Measurements from ENCODE around the gene TRDMT1. TPM values are rescaled to one million over a fixed set of nuclear protein-coding genes. Genes with fewer than 3 reads are reported as not detected.

The TRDMT1 gene
- total RNA-seq, 4 donors from 2014 or later = 3.7 to 9.7 (median 7.9) TPM

DNA sequence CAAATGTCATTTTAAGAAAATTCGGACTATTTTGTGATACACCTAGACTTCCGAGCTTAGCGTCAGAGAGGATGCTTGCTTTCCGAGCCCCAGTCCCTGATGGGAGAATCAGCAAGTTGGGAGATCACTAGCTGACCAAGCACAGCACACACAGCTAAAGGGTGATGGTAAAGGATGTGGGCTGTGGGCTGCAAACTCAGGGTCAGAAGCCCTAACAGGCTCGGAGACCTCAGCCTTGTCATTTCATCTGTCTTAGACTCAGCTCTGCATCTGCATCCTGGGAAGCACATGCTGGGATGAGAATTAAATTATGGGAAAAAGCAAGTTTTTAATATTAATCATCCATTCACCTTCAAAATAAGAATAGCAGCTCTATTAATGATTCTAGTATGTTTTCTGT is 75.1 kb downstream of the TRDMT1 start:
- in situ Hi-C loops (cut with MboI; ENCODE audit: low pct_ligation_motif_present in 1 of 4, low pct_unique_long_range_greater_than_20kb in 1 of 4, low sequenced_read_pairs in 3 of 4) = no loop called here
- TF ChIP-seq POLR2A (IDR thresholded peaks at IDR 0.05) = no peak
- TF ChIP-seq POLR2AphosphoS5 (IDR thresholded peaks at IDR 0.05) = no peak
- no peak for TF ChIP-seq EP300 (IDR thresholded peaks at IDR 0.05; ENCODE audit: low read depth)
- TF ChIP-seq, protein P1, sequence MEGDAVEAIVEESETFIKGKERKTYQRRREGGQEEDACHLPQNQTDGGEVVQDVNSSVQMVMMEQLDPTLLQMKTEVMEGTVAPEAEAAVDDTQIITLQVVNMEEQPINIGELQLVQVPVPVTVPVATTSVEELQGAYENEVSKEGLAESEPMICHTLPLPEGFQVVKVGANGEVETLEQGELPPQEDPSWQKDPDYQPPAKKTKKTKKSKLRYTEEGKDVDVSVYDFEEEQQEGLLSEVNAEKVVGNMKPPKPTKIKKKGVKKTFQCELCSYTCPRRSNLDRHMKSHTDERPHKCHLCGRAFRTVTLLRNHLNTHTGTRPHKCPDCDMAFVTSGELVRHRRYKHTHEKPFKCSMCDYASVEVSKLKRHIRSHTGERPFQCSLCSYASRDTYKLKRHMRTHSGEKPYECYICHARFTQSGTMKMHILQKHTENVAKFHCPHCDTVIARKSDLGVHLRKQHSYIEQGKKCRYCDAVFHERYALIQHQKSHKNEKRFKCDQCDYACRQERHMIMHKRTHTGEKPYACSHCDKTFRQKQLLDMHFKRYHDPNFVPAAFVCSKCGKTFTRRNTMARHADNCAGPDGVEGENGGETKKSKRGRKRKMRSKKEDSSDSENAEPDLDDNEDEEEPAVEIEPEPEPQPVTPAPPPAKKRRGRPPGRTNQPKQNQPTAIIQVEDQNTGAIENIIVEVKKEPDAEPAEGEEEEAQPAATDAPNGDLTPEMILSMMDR (IDR thresholded peaks at IDR 0.05) = no peak
- H3K9me3 ChIP-seq = no peaks in the 10 kb centered on the region
- H3K4me3 ChIP-seq = no peak overlapping the region
- no peaks in the 10 kb centered on the region for H3K4me1 ChIP-seq
- no peaks in the 10 kb centered on the region for H3K36me3 ChIP-seq
- intact Hi-C loops (cut with DNase I; ENCODE audit: low total_unique reads) = no loop called here
- no peak overlapping the region for H3K27ac ChIP-seq
- WGBS, 2 donors (ENCODE audit: low coverage in 1 of 2) = 93% methylated on average over 5 of the region's 5 CpGs
- DNase-seq = no peak
- no peaks in the 10 kb centered on the region for H3K27me3 ChIP-seq

DNA sequence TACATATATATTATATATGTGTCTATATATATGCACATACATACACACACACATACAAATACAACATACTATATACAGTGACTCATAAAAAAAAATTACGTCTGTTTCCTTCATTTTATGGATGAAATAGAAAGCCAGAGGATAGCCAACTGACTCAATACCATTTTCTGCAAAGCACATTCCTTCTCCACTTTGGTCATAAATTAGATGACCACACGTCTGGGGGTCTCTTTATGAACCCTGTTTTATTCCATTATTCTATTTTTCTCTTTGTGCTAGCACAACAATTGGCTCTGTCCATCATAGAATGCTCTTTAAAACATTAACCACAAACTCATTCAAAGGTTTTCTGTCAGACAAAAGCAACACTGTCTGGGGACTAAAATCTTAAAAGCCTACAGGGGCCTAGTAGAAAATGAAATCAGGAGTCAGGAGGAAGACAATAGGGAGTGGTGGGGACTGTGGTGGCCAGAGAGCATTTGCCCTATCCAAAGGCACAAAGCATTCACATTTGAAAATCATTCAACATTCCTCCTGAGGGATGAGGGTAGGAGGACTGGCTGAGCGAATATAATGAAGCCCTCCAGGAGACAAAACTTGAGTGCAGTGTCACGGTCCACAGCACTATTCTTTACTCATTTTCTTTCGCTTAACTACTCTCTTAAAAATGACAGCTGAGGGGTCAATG is 76.1 kb downstream of the TRDMT1 start:
- in situ Hi-C loops (cut with MboI; ENCODE audit: low pct_ligation_motif_present in 1 of 4, low pct_unique_long_range_greater_than_20kb in 1 of 4, low sequenced_read_pairs in 3 of 4) = no loop called here
- WGBS, 2 donors (ENCODE audit: low coverage in 1 of 2) = 82 to 87% methylated on average over 5 of the region's 5 CpGs
- Histone ChIP-seq H3K27ac (no peak overlapping the region), H3K4me3 (no peak overlapping the region), H3K9me3 (no peaks in the 10 kb centered on the region), H3K36me3 (no peaks in the 10 kb centered on the region), H3K27me3 (no peaks in the 10 kb centered on the region), H3K4me1 (no peaks in the 10 kb centered on the region)
- no peak for DNase-seq
- intact Hi-C loops (cut with DNase I; ENCODE audit: low total_unique reads) = no loop called here
- TF ChIP-seq EP300 (IDR thresholded peaks at IDR 0.05; ENCODE audit: low read depth) (no peak), POLR2A (IDR thresholded peaks at IDR 0.05) (no peak), POLR2AphosphoS5 (IDR thresholded peaks at IDR 0.05) (no peak)
- TF ChIP-seq, protein P1 (IDR thresholded peaks at IDR 0.05) = no peak

DNA sequence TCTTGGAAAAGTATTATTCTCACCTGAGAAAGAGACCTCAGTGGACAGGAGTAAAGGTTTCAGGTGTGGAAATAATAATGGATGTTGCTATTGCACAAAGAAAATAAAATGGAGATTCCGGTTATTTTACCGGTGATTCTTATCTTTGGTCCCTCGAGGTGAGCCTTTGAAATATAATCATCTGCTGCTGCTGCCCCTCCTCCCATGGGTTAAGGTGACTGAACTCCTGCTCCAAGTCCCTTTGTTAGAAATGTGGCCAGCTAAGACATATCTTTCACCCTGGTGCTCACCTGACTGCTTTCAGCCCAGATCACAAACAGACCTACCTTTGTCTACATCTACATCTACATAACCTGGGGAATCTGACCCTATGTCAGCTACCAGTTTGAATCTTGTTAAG is 77.5 kb downstream of the TRDMT1 start:
- H3K4me3 ChIP-seq = no peak overlapping the region
- no peaks in the 10 kb centered on the region for H3K36me3 ChIP-seq
- intact Hi-C loops (cut with DNase I; ENCODE audit: low total_unique reads) (no loop called here), in situ Hi-C loops (cut with MboI; ENCODE audit: low pct_ligation_motif_present in 1 of 4, low pct_unique_long_range_greater_than_20kb in 1 of 4, low sequenced_read_pairs in 3 of 4) (no loop called here)
- DNase-seq = no peak
- H3K9me3 ChIP-seq = no peaks in the 10 kb centered on the region
- H3K27me3 ChIP-seq = no peaks in the 10 kb centered on the region
- H3K27ac ChIP-seq = no peak overlapping the region
- TF ChIP-seq EP300 (IDR thresholded peaks at IDR 0.05; ENCODE audit: low read depth) = no peak
- no peak for TF ChIP-seq POLR2AphosphoS5 (IDR thresholded peaks at IDR 0.05)
- TF ChIP-seq, protein P1 (IDR thresholded peaks at IDR 0.05) = no peak
- no peak for TF ChIP-seq POLR2A (IDR thresholded peaks at IDR 0.05)
- H3K4me1 ChIP-seq = no peaks in the 10 kb centered on the region
- 65 to 91% methylated on average over 3 of the region's 3 CpGs for WGBS, 2 donors (ENCODE audit: low coverage in 1 of 2)

DNA sequence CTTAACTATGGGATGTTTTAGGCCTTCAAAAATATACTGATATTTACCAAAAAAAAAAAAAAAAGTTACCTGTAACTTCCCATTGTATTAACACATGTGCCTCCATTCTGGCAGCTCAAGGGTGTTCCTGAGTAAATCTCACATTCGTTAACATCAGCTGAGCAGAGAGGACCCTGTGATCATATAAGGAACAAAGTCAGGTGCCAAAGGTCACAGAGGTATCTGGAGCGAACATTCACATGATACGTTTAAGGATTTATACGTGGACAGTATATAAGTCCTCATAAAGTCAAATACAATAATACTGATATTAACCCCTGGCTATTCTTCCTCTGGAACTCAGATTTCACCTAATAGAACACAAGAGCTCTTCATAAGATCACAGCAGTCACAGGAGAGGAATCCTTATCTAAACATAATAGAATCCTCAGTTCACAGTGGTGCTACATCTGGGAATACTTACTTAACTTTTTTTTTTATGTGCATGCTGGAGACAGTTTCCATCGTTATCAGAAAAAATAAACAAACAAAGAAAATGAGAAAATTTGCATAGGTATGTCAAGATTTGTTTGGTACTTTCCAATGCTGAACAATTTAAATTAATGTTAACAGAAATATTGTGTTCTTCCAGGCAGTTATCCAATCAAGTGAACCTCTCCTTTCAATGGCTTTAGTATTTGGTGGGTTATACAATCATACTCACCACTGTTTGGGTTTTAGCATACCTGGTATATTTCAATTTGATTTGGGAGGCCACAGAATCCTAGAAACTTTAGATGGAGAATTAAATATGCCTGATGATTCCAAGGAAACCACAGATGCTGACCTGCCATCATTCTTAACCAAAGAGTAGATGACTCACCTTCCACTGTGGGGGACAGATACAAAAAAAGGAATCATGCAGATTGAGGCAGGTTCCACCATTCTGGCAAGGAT is 78.5 kb downstream of the TRDMT1 start:
- 49 to 72% methylated on average over 5 of the region's 5 CpGs for WGBS, 2 donors (ENCODE audit: low coverage in 1 of 2)
- no peaks in the 10 kb centered on the region for H3K27me3 ChIP-seq
- H3K36me3 ChIP-seq = no peaks in the 10 kb centered on the region
- in situ Hi-C loops (cut with MboI; ENCODE audit: low pct_ligation_motif_present in 1 of 4, low pct_unique_long_range_greater_than_20kb in 1 of 4, low sequenced_read_pairs in 3 of 4) (no loop called here), intact Hi-C loops (cut with DNase I; ENCODE audit: low total_unique reads) (no loop called here)
- H3K4me1 ChIP-seq = no peaks in the 10 kb centered on the region
- no peak overlapping the region for H3K4me3 ChIP-seq
- no peaks in the 10 kb centered on the region for H3K9me3 ChIP-seq
- H3K27ac ChIP-seq = no peak overlapping the region
- no peak for DNase-seq
- no peak for TF ChIP-seq EP300 (IDR thresholded peaks at IDR 0.05; ENCODE audit: low read depth)
- TF ChIP-seq POLR2AphosphoS5 (IDR thresholded peaks at IDR 0.05) = no peak
- no peak for TF ChIP-seq POLR2A (IDR thresholded peaks at IDR 0.05)

All from transverse colon (tissue), 4 donors.